GM18520 (cell line): Measurements from ENCODE around the gene VRK3.

Source experiments
- ATAC-seq: cut with Tn5 transposase; IDR thresholded peaks from one replicate; pipeline ENCODE4 v1.9.1; 2021; ENCODE audit not compliant: unreplicated experiment

Gene VRK3

GRCh38 chr19:49932731-49933131, 92.4 kb downstream of the VRK3 start:
- ATAC-seq: no peak

GRCh38 chr19:49932041-49932451, 93.1 kb downstream of the VRK3 start:
- ATAC-seq: no peak

GRCh38 chr19:49931293-49932040, 93.7 kb downstream of the VRK3 start:
- ATAC-seq: no peak

- ATAC-seq: no peak
Observed at GRCh38 chr19:49930483-49931011, 94.6 kb downstream of the VRK3 start.

- peak; percentile 75 for ATAC-seq
Observed at GRCh38 chr19:49929611-49930482, 95.3 kb downstream of the VRK3 start.

- peak; percentile 31 for ATAC-seq
Observed at GRCh38 chr19:49929121-49929610, 96.0 kb downstream of the VRK3 start, which contains the start of the genes ATF5 and NUP62. TSS of gene ATF5 (plus strand) at chr19:49929205. CDS start at chr19:49930851, 1,646 bp downstream. TSS of gene NUP62 (minus strand) at chr19:49929504. CDS start at chr19:49909807, 19,697 bp downstream.

GRCh38 chr19:49927526-49928264, 97.5 kb downstream of the VRK3 start:
- no peak for ATAC-seq

- ATAC-seq: no peak
Observed at GRCh38 chr19:49926515-49926914, 98.7 kb downstream of the VRK3 start.
